Posterior cingulate gyrus (tissue), 11 donors: ENCODE results near the gene KAZN.

Experiments used
- DNase-seq, 10 donors: peaks; one replicate each; pipeline versions ENCODE4 v3.0.0 to v3.0.0-alpha.2; 2020 to 2021; ENCODE audit warnings: mixed read lengths in 3 of 10
- intact Hi-C: fragments of 100-400 bp; cut with DNase I; formaldehyde crosslinking; loops from one replicate; pipeline ENCODE4 v1.15.1; 2023

The KAZN gene

GRCh38 chr1:14977338-14977931 lies 378.9 kb downstream of the KAZN start:
- intact Hi-C loops: no loop called here
- DNase-seq: no peak

GRCh38 chr1:14980621-14981218 lies 382.2 kb downstream of the KAZN start:
- intact Hi-C loops: no loop called here
- DNase-seq: no peak

GRCh38 chr1:14982029-14982428 lies 383.5 kb downstream of the KAZN start:
- intact Hi-C loops: no loop called here
- DNase-seq: no peak

- no peak for DNase-seq
- intact Hi-C loops: no loop called here
Measured at GRCh38 chr1:14983277-14983676, 384.8 kb downstream of the KAZN start.

- peak in 1 of 10 donors; percentile 29 for DNase-seq
- intact Hi-C loops: no loop called here
Measured at GRCh38 chr1:14986168-14986567, 387.7 kb downstream of the KAZN start.

GRCh38 chr1:14987829-14988603 lies 389.5 kb downstream of the KAZN start:
- peak in 1 of 10 donors; percentile 68 for DNase-seq
- intact Hi-C loops: no loop called here

- peak in 1 of 10 donors; percentile 54 for DNase-seq
- intact Hi-C loops: no loop called here
Measured at GRCh38 chr1:14988636-14989035, 390.2 kb downstream of the KAZN start.

GRCh38 chr1:14989931-14990728 lies 391.6 kb downstream of the KAZN start:
- intact Hi-C loops: no loop called here
- no peak for DNase-seq

GRCh38 chr1:14993414-14993813 lies 394.9 kb downstream of the KAZN start:
- intact Hi-C loops: no loop called here
- no peak for DNase-seq

- intact Hi-C loops: no loop called here
- no peak for DNase-seq
Measured at GRCh38 chr1:14994148-14994547, 395.7 kb downstream of the KAZN start.

GRCh38 chr1:14994841-14995437 lies 396.5 kb downstream of the KAZN start:
- intact Hi-C loops: no loop called here
- no peak for DNase-seq

GRCh38 chr1:14996133-14997050 lies 397.9 kb downstream of the KAZN start:
- DNase-seq: no peak
- intact Hi-C loops: no loop called here

- intact Hi-C loops: no loop called here
- DNase-seq: no peak
Measured at GRCh38 chr1:14997646-14998276, 399.3 kb downstream of the KAZN start.

- intact Hi-C loops: no loop called here
- no peak for DNase-seq
Measured at GRCh38 chr1:14999441-14999840, 401.0 kb downstream of the KAZN start.

- intact Hi-C loops: no loop called here
- no peak for DNase-seq
Measured at GRCh38 chr1:15000030-15000429, 401.5 kb downstream of the KAZN start.

- DNase-seq: no peak
- intact Hi-C loops: no loop called here
Measured at GRCh38 chr1:15000671-15001070, 402.2 kb downstream of the KAZN start.

GRCh38 chr1:15001317-15001915 lies 402.9 kb downstream of the KAZN start:
- intact Hi-C loops: no loop called here
- DNase-seq: no peak

GRCh38 chr1:15002325-15002724 lies 403.8 kb downstream of the KAZN start:
- no peak for DNase-seq
- intact Hi-C loops: no loop called here

GRCh38 chr1:15004396-15004795 lies 405.9 kb downstream of the KAZN start:
- intact Hi-C loops: no loop called here
- no peak for DNase-seq
